Thyroid gland (tissue), 4 donors: ENCODE data around the gene CREB5.

Experiments used
- CTCF ChIP-seq, 6 experiments: fragments of 200-600 bp in 3 of 6; fragments of 450-650 bp in 3 of 6; sonication (generic) in 3 of 6; IDR thresholded peaks; one replicate each; pipeline ENCODE4 v1.5.1; 2016 to 2019; ENCODE audit warnings: antibody characterized with exemption in 6 of 6, mild to moderate bottlenecking in 2 of 6, inconsistent platforms in 1 of 6, moderate library complexity in 1 of 6
- POLR2A ChIP-seq, 2 donors: fragments of 450-650 bp; IDR thresholded peaks; one replicate each; pipeline ENCODE4 v1.6.1; 2017; ENCODE audit warnings: antibody characterized with exemption in 2 of 2, mild to moderate bottlenecking in 2 of 2, moderate library complexity in 1 of 2

- TF ChIP-seq CTCF (IDR thresholded peaks at IDR 0.05) (no peak), POLR2A (IDR thresholded peaks at IDR 0.05) (no peak)
Measured at GRCh38 chr7:28847176-28847575, 434.9 kb downstream of the CREB5 start.
